ENCODE results near the gene GDF2. TPM values are rescaled to one million over a fixed set of nuclear protein-coding genes. Genes with fewer than 3 reads are reported as not detected.
A peak's percentile ranks its signal among the peaks of the same experiment; 100 is the strongest.

GDF2 gene
- total RNA-seq, 4 donors from 2014 or later, result not detected

DNA sequence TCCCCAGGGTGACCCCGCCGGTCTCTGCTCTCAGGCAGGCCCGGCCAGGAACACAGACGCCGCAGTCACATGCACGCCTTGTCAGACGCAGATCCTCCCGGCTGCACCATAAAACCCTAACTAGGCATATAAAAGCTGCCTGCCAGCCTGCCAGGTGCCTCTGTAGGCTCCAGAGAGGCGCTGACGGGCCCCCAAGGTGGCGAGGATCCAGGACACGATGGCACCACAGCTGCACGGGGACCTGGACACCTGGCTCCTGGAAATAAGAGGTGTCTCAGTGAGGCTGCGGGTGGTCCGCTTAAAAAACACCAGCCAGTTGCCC, 44.1 kb upstream of the GDF2 start:
- H3K4me3 ChIP-seq, result no peak overlapping the region
- no peaks in the 10 kb centered on the region for H3K36me3 ChIP-seq
- peak overlapping the region in 2 of 4 donors; percentile 81 for H3K27ac ChIP-seq
- H3K4me1 ChIP-seq, result peaks cover 0 to 26% (median 0%) of the 10 kb centered on the region in 4 donors
- peak in 2 of 3 donors; percentile 67 to 77 for DNase-seq
- no peak for TF ChIP-seq POLR2A (IDR thresholded peaks at IDR 0.05)
- TF ChIP-seq, protein P1, sequence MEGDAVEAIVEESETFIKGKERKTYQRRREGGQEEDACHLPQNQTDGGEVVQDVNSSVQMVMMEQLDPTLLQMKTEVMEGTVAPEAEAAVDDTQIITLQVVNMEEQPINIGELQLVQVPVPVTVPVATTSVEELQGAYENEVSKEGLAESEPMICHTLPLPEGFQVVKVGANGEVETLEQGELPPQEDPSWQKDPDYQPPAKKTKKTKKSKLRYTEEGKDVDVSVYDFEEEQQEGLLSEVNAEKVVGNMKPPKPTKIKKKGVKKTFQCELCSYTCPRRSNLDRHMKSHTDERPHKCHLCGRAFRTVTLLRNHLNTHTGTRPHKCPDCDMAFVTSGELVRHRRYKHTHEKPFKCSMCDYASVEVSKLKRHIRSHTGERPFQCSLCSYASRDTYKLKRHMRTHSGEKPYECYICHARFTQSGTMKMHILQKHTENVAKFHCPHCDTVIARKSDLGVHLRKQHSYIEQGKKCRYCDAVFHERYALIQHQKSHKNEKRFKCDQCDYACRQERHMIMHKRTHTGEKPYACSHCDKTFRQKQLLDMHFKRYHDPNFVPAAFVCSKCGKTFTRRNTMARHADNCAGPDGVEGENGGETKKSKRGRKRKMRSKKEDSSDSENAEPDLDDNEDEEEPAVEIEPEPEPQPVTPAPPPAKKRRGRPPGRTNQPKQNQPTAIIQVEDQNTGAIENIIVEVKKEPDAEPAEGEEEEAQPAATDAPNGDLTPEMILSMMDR (IDR thresholded peaks at IDR 0.05), result no peak
- no peaks in the 10 kb centered on the region for H3K27me3 ChIP-seq
- peaks cover 0 to 3% (median 0%) of the 10 kb centered on the region in 4 donors for H3K9me3 ChIP-seq

DNA sequence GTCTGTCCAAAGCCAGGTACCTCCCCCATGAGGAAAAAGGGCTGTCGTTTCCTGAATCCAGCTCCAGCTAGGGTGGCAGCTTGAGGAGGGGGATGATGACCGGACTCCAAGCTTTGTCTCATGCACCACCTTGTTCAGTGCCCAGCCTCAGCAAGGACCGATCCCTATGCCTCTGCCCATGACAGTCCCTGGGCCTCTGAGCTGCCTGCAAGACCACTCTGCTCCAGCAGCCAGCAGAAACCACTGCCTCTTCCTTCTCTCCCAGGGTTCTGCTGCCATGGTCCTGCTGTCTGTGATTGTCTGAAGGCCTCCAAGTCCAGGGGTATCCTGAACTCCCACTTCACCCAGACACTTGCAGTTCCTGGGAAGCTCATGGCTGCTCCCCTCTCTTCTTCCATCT, 43.5 kb upstream of the GDF2 start:
- Histone ChIP-seq H3K4me3 (no peak overlapping the region), H3K4me1 (peaks cover 0 to 26% (median 0%) of the 10 kb centered on the region in 4 donors), H3K27ac (peak overlapping the region in 1 of 4 donors; percentile 81), H3K36me3 (no peaks in the 10 kb centered on the region), H3K9me3 (no peaks in the 10 kb centered on the region), H3K27me3 (no peaks in the 10 kb centered on the region)
- TF ChIP-seq, protein P1 (IDR thresholded peaks at IDR 0.05), result no peak
- no peak for TF ChIP-seq POLR2A (IDR thresholded peaks at IDR 0.05)
- no peak for DNase-seq

DNA sequence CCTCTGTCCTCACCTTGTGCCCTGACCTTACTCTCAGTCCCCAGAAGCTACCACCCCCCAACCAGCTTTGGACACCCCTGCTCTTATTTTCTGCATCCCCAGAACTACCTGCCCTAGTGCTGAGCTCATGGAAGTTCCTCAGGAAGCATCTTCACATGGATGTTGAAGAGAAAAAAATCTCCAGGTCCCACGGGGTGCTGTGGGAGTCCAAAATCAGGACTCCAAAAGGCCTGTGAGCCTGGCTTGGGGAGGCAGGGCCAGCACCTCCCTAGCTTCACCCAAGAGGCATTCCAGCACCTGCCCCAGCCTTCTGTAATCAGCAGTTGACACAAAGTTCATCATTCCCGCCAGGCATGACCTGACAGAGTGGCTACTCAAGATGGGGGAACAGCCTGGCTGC, 43.0 kb upstream of the GDF2 start:
- no peak for DNase-seq
- no peaks in the 10 kb centered on the region for H3K36me3 ChIP-seq
- no peak for TF ChIP-seq POLR2A (IDR thresholded peaks at IDR 0.05)
- TF ChIP-seq, protein P1 (IDR thresholded peaks at IDR 0.05), result no peak

DNA sequence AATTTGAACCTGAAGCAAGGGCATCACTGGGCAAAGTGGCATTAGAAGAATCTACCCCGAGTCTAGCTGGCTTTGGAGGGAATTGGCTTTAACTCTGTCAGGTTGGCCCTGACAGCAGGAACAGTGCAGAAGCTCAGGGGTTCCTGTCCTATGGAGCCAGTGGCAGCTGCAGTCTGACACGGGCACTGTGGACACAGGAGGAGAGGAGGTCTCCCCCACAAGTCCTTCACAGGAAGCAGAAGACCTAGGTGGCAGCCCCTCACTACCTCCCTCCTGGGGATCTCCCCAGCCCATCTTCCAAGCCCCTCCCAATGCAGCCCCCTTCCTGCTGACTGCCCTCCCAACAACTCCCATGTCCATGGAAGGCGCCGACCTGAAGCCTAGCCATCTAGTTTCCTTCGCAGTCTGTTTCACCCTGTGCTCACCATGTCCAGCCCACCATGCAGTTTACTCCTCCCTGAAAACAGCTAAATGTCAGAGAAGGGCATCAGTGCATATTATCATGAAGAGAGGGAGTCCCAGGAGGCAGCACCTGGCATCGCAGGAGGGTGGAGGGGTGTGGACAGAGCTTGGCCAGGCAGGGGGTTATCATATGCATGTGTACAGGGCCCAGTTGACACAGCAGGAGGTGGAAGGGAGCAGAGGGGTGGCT, 40.1 kb upstream of the GDF2 start:
- no peaks in the 10 kb centered on the region for H3K9me3 ChIP-seq
- no peaks in the 10 kb centered on the region for H3K36me3 ChIP-seq
- H3K4me3 ChIP-seq, result no peak overlapping the region
- no peak overlapping the region for H3K27ac ChIP-seq
- DNase-seq, result no peak
- TF ChIP-seq POLR2A (IDR thresholded peaks at IDR 0.05), result no peak
- TF ChIP-seq, protein P1 (IDR thresholded peaks at IDR 0.05), result no peak
- H3K4me1 ChIP-seq, result peaks cover 0 to 17% (median 0%) of the 10 kb centered on the region in 4 donors
- H3K27me3 ChIP-seq, result no peaks in the 10 kb centered on the region

More for the DNA sequence above, 43.0 kb upstream of the GDF2 start:
- no peak overlapping the region for H3K27ac ChIP-seq
- H3K9me3 ChIP-seq, result no peaks in the 10 kb centered on the region
- no peaks in the 10 kb centered on the region for H3K27me3 ChIP-seq
- H3K4me1 ChIP-seq, result peaks cover 0 to 26% (median 0%) of the 10 kb centered on the region in 4 donors
- H3K4me3 ChIP-seq, result no peak overlapping the region

DNA sequence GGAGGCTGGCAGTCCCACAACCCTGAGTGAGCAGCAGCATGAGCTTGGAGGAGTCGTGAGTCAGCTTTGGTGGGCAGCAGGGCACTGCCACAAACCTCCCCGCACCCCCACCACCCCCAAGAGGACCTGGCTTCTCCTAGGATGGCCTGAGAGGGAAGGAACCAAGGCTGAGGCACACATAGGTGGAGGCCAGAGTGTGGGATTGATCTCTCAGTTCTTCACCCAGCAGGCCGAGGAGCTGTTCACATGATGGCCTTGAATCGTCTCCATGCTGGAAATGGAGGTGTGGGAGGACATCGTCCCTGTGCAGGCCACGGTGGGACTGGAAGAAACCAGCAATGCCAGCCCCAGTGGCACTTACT, 39.6 kb upstream of the GDF2 start:
- Histone ChIP-seq H3K27ac (no peak overlapping the region), H3K27me3 (no peaks in the 10 kb centered on the region), H3K9me3 (no peaks in the 10 kb centered on the region), H3K4me1 (peaks cover 0 to 12% (median 0%) of the 10 kb centered on the region in 4 donors), H3K36me3 (no peaks in the 10 kb centered on the region), H3K4me3 (no peak overlapping the region)
- TF ChIP-seq, protein P1 (IDR thresholded peaks at IDR 0.05), result no peak
- TF ChIP-seq POLR2A (IDR thresholded peaks at IDR 0.05), result no peak
- DNase-seq, result no peak
